Body of pancreas (tissue), 4 donors: ENCODE measurements around the gene CYREN.

Experiments used
- POLR2A ChIP-seq, 3 donors: fragments of 450-650 bp; IDR thresholded peaks; one replicate each; pipeline ENCODE4 v1.6.1; 2016; ENCODE audit warnings: antibody characterized with exemption in 3 of 3, mild to moderate bottlenecking in 2 of 3
- TF ChIP-seq, protein P1 (sequence below), 7 experiments: fragments of 450-650 bp in 4 of 7; fragments of 200-600 bp in 3 of 7; sonication (generic) in 3 of 7; IDR thresholded peaks; one replicate each; pipeline ENCODE4 v1.5.1; 2016 to 2019; ENCODE audit warnings: antibody characterized with exemption in 7 of 7

- no peak for TF ChIP-seq POLR2A (IDR thresholded peaks at IDR 0.05)
- TF ChIP-seq, protein P1, sequence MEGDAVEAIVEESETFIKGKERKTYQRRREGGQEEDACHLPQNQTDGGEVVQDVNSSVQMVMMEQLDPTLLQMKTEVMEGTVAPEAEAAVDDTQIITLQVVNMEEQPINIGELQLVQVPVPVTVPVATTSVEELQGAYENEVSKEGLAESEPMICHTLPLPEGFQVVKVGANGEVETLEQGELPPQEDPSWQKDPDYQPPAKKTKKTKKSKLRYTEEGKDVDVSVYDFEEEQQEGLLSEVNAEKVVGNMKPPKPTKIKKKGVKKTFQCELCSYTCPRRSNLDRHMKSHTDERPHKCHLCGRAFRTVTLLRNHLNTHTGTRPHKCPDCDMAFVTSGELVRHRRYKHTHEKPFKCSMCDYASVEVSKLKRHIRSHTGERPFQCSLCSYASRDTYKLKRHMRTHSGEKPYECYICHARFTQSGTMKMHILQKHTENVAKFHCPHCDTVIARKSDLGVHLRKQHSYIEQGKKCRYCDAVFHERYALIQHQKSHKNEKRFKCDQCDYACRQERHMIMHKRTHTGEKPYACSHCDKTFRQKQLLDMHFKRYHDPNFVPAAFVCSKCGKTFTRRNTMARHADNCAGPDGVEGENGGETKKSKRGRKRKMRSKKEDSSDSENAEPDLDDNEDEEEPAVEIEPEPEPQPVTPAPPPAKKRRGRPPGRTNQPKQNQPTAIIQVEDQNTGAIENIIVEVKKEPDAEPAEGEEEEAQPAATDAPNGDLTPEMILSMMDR (IDR thresholded peaks at IDR 0.05) = no peak
Measured at GRCh38 chr7:135213831-135214230, 43.3 kb upstream of the CYREN start.
